ENCODE measurements around the gene FBXO3. TPM values are rescaled to one million over a fixed set of nuclear protein-coding genes. Genes with fewer than 3 reads are reported as not detected.

The FBXO3 gene
- total and polyA plus RNA-seq, 2 of the 8 experiments (the other 6 are each of a cell fraction or from before 2014, with no cell fraction given): 15.9 to 25.7 TPM

GRCh38 chr11:33736148-33736812, 38.0 kb downstream of the FBXO3 start, which contains the start of gene CD59:
Gene CD59, minus strand, starts transcription at chr11:33736423. Its CDS starts 13,978 bp downstream, at chr11:33722445.
- Histone ChIP-seq H3K9me3 (ENCODE audit: insufficient read depth in 2 of 2, low read depth in 1 of 2, low read length in 1 of 2) (no peaks in the 10 kb centered on the region), H2BK12ac (ENCODE audit: low read depth, low read length) (0 out of 2 replicates have a peak within 1 kb of the TSS, but pooled peaks have one; percentile 30), H4K20me1 (replicated peaks in 1 of 2; ENCODE audit: control insufficient read depth in 1 of 2, insufficient read depth in 2 of 2, low read length in 2 of 2) (peaks cover 3 to 12% of the 10 kb centered on the region in 2 experiments), H2BK15ac (ENCODE audit: low read length) (peak within 1 kb of the TSS; percentile 81; the same call in 1 of the 2 replicates), H3K79me2 (ENCODE audit: control insufficient read depth in 1 of 2, insufficient read depth in 2 of 2, low read length in 2 of 2) (peaks cover 2 to 32% of the 10 kb centered on the region in 2 experiments; a peak in 3 of 4 replicates), H3K9ac (replicated peaks in 1 of 4; ENCODE audit: extremely low read depth in 1 of 4, low read depth in 3 of 4, low read length in 3 of 4) (peak within 1 kb of the TSS; percentile 46 to 78 (median 68)), H3K18ac (ENCODE audit: extremely low read depth, low read length) (peak within 1 kb of the TSS; percentile 86), H3K79me1 (ENCODE audit: low read depth, low read length) (no peaks in the 10 kb centered on the region), H2BK120ac (replicated peaks; ENCODE audit: low read depth, low read length) (no peak within 1 kb of the TSS), H2AK5ac (ENCODE audit: low read depth, low read length) (no peak within 1 kb of the TSS), H3K56ac (replicated peaks; ENCODE audit: insufficient read length, low read depth, low read length) (peak within 1 kb of the TSS; percentile 62), H3K4me2 (ENCODE audit: insufficient read depth in 1 of 2, low read depth in 2 of 2, low read length in 2 of 2) (peak within 1 kb of the TSS; percentile 74), H4K8ac (ENCODE audit: extremely low read depth, insufficient read depth, low read length) (peak within 1 kb of the TSS; percentile 75), H3K27ac (ENCODE audit: low read depth, low read length) (peak within 1 kb of the TSS; percentile 38; the same call in 1 of the 2 replicates), H3K36me3 (ENCODE audit: control insufficient read depth in 2 of 4, insufficient read depth in 4 of 4, low read length in 3 of 4) (no peaks in the 10 kb centered on the region; a peak in 1 of 8 replicates), H4K91ac (replicated peaks; ENCODE audit: insufficient read length, low read length) (no peak within 1 kb of the TSS), H4K5ac (ENCODE audit: insufficient read length, low read depth, low read length) (peak within 1 kb of the TSS; percentile 52), H3K23ac (ENCODE audit: insufficient read length) (no peak within 1 kb of the TSS), H3K27me3 (replicated peaks in 1 of 4; ENCODE audit: control insufficient read depth in 3 of 4, extremely low read depth in 1 of 4, insufficient read depth in 3 of 4, low read length in 3 of 4) (peaks cover 0 to 6% (median 4%) of the 10 kb centered on the region in 4 experiments; a peak in 3 of 7 replicates), H3K14ac (ENCODE audit: insufficient read length) (no peak within 1 kb of the TSS), H2AFZ (ENCODE audit: low read length) (peak within 1 kb of the TSS; percentile 92), H3K23me2 (ENCODE audit: low read depth, low read length) (peaks cover 9% of the 10 kb centered on the region), H2BK5ac (ENCODE audit: low read depth, low read length) (peak within 1 kb of the TSS; percentile 54; the same call in 1 of the 2 replicates), H3K4ac (replicated peaks; ENCODE audit: insufficient read length, low read depth, low read length) (peak within 1 kb of the TSS; percentile 22), H3K4me3 (ENCODE audit: extremely low read depth in 1 of 4, insufficient read depth in 2 of 4, low read depth in 3 of 4, low read length in 4 of 4) (peak within 1 kb of the TSS; percentile 72 to 98 (median 80)), H3K4me1 (replicated peaks in 1 of 4; ENCODE audit: control insufficient read depth in 3 of 4, insufficient read depth in 4 of 4, low read length in 3 of 4) (peaks cover 6 to 9% (median 6%) of the 10 kb centered on the region in 4 experiments; a peak in 5 of 7 replicates), H2BK20ac (ENCODE audit: low read length) (no peak within 1 kb of the TSS)
- FAIRE-seq (no peak), DNase-seq (ENCODE audit: low read depth in 1 of 2, low spot score in 2 of 2) (peak; percentile 76 to 99)
- CTCF ChIA-PET (ENCODE audit: partially characterized antibody): interaction anchor here (0.7 to 1.9 kb wide), 7 partner anchors 19 to 74 kb away, joined by 3 to 5 read pairs (median 3); no protein-coding TSS in a partner anchor
- WGBS, 2 experiments (ENCODE audit: extremely low coverage in 1 of 2, insufficient coverage in 1 of 2, insufficient read length in 1 of 2, insufficient replicate concordance in 2 of 2, low coverage in 1 of 2, low lambda C conversion rate in 2 of 2, missing lambda C conversion rate in 1 of 2): 7% methylated on average over 14 of the region's 48 CpGs; no CpG with 5 or more reads in 1 of the 2 experiments
- POLR2A ChIA-PET (ENCODE audit: partially characterized antibody): interaction anchor here (0.7 to 1.4 kb wide), 9 partner anchors 11 to 574 kb away, joined by 3 to 6 read pairs (median 4); partner anchors contain the start of genes C11orf91, CSTF3 and FBXO3
- no peak for TF ChIP-seq KDM4A (IDR thresholded peaks at IDR 0.05; ENCODE audit: low read depth, low read length, severe bottlenecking)
- peak; percentile 59 for TF ChIP-seq TBP (IDR thresholded peaks at IDR 0.05; ENCODE audit: low read depth, low read length)
- no peak for TF ChIP-seq FOSL1 (IDR thresholded peaks at IDR 0.05; ENCODE audit: insufficient read depth, low read depth, low read length)
- no peak for TF ChIP-seq ATF2 (IDR thresholded peaks at IDR 0.05; ENCODE audit: low read length)
- TF ChIP-seq ATF3 (IDR thresholded peaks at IDR 0.05; ENCODE audit: insufficient read depth, low read depth, low read length): no peak
- TF ChIP-seq SP1 (IDR thresholded peaks at IDR 0.05; ENCODE audit: low read depth, low read length): no peak
- peak; percentile 89 for TF ChIP-seq TAF1 (IDR thresholded peaks at IDR 0.05; ENCODE audit: low read depth, low read length)
- peak; percentile 70 for TF ChIP-seq NRF1 (IDR thresholded peaks at IDR 0.05; ENCODE audit: low read depth, low read length)
- no peak for TF ChIP-seq NANOG (IDR thresholded peaks at IDR 0.05; ENCODE audit: insufficient read depth, low read depth, low read length, poor library complexity, severe bottlenecking)

All from H1 (cell line).